ENCODE measurements around the gene PCDHGA1.

PCDHGA1 gene

DNA sequence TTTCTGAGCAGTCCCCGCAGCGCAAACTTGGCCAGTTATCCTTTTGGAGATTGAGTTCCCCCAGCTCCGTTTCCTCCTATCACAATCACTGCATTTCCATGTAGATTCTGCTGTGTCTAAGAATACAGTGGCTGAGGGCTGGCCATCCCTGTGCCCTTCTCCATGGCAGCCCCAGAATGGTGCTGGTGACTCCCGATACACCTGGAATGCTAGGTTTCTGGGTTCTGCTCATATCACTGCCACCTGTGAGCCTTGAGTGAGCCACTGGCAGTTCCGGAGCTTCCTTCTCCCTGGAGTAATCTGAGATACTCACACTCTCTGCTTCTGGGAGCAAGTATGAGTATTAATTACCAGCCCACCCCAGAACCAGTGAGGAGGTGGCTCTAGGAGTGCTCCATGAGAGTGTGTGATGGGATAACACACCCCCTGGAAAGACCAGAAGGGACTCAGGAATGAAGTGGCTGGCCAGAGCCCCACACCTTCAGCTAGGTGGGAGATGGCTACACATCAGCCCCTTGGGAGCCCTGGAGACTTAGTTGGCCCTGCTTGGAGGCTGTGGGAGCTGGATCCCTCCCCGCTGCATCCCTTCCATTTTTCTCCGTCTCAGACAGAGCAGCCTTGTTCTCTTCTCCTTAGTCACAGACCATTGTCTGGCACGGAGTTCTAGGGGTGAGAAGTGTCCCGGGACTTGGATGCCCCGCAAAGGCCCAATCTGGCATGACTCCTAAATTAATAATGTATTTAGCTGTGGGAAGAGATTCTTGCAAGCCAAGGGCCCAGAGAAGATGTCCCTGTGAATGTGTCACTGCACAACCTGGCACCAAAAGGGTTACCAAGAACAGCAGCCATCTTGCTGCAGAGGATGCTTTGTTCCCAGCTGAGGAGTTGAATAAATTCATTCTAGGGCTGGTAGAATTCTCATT, 163.4 kb downstream of the PCDHGA1 start:
- DNase-seq = no peak

DNA sequence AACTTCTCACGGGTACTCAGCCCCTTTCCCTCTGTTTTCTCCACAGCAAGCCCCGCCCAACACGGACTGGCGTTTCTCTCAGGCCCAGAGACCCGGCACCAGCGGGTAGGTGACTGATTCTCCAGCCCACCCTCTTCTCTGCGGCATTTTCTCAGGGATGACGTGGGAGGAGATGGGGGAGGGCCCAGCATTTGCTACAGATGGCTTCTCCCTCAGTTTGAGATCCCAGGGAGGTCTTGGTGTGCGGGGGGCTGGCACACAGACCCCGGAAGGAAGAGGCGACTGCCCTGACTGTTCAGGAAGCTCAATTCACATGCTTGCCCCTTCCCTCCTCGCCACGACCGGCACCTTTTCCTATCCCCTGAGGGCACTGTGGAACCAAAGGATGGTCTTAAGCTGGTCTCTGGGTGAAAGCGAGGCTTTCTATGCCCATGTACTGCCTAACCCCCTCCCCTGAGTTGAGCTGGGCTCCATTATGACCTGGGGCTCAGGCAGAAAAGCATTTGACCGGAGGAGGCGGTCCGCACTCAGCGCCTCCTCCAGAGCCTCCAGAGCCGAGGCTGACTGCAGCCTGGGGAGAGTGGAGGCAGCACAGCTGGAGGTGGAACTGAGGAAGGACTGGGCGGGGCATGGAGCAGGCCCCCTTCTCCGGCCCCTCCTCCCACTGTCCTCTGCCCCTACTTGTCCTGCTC, 164.6 kb downstream of the PCDHGA1 start:
- no peak for DNase-seq

DNA sequence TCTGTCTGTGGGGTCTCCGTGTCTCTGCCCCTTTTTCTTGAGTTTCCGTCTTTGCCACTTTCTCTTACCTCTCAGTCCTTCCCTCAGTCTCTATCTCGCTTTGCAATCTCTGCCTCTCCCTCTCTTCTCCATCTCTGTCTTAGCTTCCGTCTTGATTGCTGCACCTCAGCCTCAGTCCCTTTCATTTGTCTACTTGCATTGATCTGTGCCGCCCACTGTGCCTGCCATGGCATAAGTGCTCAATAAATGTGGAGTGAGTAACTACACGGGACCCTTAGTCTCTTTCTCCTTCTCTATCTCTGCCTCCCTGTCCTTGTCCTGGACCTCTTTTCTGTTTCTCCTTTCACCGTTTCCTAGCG, 165.1 kb downstream of the PCDHGA1 start:
- no peak for DNase-seq

DNA sequence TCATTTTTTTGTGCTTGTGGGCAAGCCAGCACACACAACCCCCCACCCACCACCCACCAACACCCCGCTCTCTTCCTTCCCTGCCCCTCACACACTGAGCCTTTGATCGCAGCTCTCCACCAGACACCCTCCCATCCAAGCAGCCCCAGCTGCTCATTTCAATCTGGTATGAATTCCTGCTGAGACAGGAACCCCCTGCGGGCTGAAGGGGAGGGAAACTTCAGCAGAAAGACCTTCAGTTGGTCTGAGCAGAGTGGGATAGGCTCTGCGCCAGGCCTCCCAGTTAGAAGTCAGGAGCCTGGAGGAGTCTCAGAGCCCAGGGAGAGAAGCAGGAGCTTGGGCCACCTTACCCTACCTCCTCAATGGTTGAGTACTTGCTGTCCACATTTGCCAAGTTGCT, 165.7 kb downstream of the PCDHGA1 start:
- DNase-seq = no peak

DNA sequence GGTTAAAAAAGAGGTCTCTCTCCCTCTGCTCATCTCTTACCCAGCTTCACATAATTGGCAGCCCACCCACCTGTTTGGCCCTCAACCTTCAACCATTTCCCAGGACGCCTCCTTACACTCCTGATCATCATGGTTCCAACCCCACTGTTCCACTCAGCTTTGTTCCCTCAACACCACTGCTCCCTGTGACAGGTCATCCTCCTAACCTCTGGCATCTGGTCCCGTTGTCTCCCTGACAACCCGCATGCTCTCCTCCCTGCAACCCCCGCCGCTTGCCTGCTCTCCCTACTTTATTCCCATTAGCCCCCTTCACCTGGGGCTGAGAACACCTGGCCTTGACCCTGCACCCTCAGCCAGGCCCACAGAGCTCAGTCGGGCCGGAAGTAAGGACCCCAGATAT, 171.4 kb downstream of the PCDHGA1 start:
- no peak for DNase-seq

DNA sequence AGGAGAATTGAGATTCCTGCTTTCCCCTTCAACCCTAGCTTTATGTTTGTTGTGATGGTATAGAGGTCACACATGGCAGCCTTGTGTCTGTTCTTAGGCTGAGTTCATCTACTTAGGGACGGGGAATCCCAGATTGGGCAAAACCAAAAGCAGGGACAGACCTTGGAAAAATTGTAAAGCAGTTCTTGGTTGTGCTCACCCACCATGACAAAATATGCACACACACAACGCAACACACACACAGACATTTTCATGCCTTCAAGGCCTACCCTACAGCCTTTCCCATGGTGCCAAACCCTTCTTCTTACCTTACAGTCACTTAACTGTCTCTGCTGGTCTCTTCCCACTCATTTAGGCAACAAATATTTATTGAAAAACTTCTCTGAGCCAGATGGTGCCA, 173.4 kb downstream of the PCDHGA1 start:
- no peak for DNase-seq

DNA sequence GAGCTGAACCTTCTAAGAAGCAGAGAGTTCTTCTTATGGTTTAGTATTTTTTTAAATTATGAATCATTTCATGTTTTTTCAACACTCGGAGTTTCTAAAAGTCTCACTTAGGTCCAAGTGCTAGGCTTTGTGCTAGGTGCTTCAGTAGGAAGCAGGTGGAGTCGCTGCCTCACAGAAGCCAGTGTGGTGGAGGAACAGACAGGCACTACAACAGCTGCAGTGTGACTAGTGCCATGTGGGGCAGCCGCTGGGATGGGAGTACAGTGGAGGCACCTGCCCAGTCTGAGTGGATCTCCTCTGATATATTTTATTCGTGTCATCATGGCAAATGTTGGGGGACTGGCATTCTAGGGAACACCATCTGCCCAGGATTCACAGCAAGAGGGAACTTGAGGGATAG, 173.9 kb downstream of the PCDHGA1 start:
- no peak for DNase-seq

DNA sequence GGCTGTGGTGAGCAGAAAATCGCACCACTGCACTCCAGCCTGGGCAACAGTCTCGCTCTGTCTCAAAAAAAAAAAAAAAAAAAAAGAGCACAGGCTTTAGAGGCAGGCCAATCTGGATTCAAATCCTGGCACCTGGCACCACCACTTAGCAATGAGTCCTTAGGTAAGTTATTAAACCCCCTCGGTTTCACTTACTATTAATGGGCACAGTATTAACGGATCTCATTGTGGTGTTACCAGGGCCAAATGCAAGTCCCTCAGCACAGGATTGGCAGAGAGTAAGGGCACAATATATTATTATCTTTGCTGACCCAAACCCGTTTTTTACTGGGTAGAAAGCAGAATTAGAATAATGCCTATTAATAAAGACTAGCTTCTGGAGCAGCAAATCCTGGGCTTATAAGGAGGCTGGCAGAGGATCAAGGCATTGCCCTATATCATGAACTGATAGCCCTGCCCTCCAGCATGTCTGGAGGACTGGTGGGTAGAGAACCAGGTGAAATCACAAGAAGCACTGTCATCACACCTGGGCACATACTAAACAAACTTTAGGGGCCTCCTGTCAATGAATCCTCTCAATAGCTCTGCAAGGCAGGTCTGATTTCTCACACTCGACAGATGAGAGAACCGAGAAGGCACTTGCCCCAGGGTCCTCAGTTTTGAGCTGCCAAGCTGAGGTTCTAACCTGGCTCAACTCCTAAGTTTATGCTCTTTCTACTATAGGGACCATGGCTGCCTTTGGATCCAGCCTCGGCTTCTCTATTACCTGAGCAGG, 176.3 kb downstream of the PCDHGA1 start:
- no peak for DNase-seq

DNA sequence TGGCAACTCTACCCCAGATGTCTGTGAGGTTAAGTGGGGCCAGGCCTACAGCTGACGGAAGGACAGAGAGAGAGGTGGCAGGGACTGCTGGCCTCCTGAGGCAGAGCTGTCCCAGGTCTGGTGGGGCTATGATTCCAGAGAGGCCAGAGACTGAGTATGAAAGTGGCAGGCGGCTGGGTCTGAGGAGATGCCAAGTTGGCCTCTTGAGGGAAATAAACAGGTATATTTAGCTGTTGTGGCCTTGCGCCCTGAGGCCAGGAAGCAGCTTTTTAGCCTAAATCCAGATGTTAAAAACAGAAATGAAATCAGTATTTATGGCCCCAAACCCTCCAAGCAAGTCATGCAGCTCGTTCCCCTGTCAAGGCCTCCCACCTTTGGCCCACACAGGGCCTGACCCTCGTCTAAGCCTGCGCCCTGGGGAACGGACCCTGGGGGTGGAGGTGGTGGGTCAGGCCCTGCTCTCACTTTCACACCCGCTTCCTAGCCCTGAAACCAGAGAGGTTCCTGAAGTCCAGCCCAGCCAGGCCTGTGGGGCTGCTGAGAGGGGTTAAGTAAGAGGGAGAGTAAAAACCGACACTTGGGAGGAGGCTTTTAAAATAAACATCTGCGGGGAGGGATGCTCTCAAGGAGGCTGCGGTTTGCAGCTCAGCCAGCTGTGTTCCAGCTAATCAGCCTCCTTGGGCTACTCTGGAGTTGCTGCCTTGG, 177.2 kb downstream of the PCDHGA1 start:
- DNase-seq = no peak

DNA sequence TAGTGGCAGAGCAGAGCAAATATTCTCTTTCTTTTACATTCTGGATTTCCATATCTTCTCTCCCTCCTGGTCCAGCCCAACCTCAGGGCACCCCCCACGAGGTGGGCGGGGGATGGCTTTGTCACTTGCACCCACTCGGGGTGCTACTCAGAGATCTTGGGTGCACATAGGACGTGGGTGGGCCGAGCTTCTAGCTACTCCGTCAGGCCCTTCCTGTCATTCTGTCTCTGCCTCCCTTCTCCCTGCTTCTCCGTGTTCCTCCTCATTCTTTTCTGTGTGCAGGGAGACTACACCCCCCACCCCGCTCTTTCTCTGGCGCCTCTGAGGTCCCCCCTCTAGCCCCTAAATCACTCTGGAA, 178.1 kb downstream of the PCDHGA1 start:
- no peak for DNase-seq

DNA sequence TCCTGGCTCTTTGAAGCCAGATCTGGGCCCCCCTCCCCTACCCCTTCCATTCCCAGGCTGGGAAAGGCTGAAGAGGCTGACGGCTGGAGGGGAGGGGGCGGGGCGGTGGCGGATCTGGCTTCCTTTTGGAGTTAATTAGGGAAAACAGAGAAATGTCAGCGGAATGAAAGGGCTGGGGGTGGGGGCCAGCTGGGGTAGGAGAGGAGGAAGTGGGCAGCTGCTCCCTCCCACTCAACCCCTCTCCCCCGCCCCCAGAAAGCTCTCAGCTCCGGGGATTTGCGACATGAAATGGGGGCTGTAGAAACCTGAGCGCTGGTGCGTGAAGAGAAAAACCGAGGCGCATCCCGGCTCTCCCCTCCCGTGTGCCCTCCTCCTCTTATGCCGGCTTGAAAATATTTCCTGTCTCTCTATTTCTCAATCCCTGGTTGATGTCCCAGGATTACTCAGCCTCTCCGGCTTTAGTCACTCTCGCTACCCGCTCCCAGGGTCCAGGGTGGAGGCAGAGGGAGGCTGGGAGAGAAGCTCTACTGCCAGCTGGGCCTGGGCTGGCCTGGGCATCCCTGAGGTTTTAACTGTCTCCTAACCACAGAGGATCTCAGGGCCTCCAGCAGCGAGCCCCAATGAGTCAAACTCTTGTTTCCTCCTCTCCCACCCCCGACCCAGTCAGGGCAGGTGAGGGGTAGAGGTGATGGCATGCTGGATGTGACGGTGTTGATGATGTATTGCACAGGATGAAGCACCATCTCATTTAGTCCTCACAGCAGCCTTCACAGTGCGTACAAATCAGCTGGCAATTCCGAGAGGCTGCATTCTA, 178.7 kb downstream of the PCDHGA1 start:
- DNase-seq = no peak

DNA sequence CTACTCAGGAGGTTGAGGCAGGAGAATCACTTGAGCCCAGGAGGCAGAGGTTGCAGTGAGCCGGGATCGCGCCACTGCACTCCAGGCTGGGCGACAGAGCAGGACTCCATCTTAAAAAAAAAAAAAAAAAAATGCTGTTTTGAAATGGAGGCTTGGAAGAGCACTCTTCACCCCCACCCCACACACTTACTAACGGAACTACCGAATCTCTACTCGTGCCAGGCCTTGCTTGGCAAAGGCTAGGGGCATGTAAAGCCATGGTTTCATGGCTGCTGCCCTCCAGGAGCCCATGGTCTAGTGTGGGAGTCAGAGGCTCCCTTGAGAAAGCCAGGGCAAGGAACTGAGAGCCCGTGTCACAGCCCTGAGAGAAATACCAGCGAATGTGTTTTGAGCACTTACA, 179.8 kb downstream of the PCDHGA1 start:
- DNase-seq = no peak

DNA sequence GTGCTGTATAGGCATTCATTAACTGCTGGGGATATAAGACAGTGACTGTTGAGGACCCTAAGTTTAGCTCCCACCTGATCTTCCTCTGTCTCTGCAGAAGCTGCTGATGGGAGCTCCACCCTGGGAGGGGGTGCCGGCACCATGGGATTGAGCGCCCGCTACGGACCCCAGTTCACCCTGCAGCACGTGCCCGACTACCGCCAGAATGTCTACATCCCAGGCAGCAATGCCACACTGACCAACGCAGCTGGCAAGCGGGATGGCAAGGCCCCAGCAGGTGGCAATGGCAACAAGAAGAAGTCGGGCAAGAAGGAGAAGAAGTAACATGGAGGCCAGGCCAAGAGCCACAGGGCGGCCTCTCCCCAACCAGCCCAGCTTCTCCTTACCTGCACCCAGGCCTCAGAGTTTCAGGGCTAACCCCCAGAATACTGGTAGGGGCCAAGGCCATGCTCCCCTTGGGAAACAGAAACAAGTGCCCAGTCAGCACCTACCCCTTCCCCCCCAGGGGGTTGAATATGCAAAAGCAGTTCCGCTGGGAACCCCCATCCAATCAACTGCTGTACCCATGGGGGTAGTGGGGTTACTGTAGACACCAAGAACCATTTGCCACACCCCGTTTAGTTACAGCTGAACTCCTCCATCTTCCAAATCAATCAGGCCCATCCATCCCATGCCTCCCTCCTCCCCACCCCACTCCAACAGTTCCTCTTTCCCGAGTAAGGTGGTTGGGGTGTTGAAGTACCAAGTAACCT, 180.7 kb downstream of the PCDHGA1 start:
- no peak for DNase-seq

DNA sequence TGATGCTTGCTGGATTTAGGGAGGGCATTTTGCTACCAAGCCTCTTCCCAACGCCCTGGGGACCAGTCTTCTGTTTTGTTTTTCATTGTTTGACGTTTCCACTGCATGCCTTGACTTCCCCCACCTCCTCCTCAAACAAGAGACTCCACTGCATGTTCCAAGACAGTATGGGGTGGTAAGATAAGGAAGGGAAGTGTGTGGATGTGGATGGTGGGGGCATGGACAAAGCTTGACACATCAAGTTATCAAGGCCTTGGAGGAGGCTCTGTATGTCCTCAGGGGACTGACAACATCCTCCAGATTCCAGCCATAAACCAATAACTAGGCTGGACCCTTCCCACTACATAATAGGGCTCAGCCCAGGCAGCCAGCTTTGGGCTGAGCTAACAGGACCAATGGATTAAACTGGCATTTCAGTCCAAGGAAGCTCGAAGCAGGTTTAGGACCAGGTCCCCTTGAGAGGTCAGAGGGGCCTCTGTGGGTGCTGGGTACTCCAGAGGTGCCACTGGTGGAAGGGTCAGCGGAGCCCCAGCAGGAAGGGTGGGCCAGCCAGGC, 181.5 kb downstream of the PCDHGA1 start:
- DNase-seq = no peak

DNA sequence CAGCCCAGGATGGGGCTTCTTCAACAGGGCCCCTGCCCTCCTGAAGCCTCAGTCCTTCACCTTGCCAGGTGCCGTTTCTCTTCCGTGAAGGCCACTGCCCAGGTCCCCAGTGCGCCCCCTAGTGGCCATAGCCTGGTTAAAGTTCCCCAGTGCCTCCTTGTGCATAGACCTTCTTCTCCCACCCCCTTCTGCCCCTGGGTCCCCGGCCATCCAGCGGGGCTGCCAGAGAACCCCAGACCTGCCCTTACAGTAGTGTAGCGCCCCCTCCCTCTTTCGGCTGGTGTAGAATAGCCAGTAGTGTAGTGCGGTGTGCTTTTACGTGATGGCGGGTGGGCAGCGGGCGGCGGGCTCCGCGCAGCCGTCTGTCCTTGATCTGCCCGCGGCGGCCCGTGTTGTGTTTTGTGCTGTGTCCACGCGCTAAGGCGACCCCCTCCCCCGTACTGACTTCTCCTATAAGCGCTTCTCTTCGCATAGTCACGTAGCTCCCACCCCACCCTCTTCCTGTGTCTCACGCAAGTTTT, 182.1 kb downstream of the PCDHGA1 start:
- peak; percentile 18 for DNase-seq

DNA sequence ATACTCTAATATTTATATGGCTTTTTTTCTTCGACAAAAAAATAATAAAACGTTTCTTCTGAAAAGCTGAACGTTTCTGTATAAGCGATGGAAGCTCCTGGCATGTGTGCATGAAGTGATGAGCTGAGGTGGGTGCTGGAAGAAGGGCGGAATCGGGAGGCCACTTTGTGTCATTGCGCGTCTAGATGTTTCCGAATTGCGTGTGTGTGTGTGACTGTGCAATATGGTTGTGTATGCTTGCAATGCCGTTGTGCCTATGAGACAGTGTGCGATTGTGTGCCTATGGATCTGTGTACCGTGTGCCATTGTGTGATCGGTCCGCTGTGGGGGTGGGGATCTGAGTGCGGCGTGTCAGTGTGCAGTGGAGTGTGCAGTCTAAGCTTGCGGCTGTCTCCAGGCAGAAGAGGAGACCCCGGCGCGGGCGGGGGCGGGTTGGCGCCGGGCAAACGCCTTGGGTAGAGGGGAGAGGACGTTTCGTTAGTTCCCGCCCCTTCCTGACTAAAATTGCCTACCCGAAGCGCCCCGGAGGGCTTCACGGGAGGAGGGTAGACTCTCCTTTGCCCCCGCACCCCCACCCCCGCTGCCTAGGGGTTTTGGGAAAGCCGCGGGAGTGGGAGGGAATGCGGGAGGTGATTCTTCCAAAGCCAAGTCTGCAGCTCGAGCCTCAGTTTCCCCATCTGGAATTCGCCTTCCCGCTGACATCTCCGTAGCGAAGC, 182.8 kb downstream of the PCDHGA1 start:
- DNase-seq = no peak

DNA sequence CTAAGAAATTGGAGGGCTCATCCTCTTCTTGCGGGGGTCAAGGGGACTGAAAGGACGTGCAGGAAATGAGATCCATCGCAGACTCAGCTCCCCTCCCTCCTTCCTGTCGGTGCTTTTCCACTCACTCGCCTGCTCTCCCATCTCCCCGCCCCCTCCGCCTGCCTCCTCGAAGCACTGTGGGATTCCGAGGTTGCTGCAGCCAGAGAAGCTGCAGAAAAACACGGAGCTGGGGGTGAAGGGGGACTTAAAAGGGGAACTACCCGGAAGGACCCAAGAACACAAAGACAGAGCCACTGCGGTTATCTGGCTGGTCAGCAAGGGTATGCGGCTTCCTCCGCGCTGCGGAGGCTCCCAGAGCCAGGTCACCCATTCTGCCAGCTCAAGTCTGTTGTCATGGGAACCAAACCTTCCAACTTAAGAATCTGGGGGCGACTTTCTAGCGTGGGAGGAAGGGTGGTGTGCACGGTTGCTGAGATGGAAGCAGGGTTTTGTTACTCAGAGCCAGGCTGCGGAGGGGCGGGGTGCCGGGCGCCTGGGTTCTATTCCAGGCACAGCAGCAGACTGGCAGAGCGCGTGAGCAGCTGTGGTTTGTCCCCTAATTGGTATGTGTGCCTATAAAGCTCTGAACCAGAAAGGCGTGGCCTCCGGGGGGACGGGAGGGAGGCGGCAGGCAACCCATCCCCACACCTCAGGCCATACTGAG, 183.5 kb downstream of the PCDHGA1 start:
- peak; percentile 20 for DNase-seq

DNA sequence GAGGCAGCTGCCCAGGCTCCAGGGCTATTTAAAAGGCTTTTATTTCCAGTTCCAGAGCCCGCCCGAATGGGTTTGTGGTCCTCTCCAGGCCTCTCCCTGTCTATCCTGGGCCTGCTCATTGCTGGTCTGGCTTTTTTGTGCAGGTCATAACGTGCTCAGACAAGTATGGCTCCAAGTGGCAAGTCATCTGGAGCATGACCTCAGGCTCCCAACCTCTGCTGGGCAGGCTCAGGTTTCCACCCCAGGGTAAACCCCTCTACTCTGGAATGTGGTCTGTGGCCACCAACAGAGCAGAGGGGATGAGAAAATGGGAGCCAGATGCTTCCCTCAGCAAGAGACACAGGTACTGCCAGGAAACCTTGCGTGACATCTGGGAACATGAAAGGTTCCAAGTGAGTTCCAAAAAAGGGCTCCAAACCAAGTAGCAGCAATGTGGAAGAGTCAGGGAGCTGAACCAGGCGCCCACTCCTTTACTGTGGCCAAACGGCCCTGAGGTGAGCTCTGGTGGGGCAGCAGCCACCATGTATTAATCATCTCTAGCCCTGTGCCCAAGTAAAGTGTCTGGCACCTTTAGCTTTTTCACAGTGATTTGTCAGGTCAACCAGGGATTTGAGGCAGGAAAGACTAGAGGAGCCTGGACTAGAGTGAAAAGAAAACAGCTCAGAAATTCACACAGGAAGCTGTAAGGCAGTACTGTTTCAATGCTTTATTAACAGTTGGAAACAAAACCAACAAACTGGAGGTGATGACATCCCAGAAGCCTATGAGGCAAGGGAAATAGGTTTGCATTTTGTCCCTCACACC, 184.2 kb downstream of the PCDHGA1 start:
- no peak for DNase-seq

DNA sequence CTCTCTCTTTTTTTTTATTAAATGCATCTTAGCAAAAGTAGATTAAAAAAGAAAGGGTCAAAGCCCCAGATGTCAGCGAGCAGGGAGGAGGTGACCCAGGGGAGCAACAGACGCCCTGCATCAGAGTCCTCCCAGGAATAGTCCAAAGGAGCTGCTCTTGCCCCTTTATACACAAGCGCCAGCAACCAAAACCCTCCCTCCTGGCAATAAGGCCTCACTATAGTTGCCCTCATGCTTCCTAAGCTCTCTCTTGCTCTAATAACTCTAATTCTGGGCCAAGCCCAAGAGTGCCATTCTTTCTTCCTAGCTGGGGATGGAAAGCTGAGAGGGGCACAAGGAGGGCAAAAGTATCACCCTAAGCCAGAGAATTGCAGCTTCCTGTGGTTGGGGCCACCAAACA, 184.8 kb downstream of the PCDHGA1 start:
- DNase-seq = no peak
